Measurements from ENCODE around the gene PEX1. TPM values are rescaled to one million over a fixed set of nuclear protein-coding genes. Genes with fewer than 3 reads are reported as not detected.
"Not testable (repeated sequence)": the region's sequence is repeated elsewhere in the genome, so short reads cannot be mapped to it uniquely, and the experiment has no call there.

Gene PEX1
- total RNA-seq, 4 donors from 2014 or later = 30.6 to 49.5 (median 35.6) TPM

DNA sequence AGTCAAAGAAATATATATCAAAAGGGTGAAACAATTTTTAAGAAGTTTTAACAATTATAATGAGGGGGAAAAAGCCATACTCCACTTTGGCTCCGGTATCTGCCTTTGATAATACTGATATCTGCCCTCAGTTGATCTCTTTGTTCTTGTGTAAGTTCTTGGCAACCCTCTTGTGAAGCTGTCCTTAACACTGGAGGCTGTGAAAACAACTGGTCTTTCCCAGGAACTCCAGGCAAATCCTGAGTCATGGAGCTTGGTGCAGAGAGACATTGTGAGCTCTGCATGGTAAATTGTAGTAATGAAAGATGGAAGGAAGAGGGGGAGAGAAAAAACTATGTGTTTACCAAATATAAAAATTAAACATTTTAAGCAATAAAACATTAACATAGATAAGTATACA lies 38.7 kb downstream of the PEX1 start:
- Histone ChIP-seq H3K36me3 (peaks cover 51 to 56% of the 10 kb centered on the region in 2 donors), H3K27ac (no peak overlapping the region), H3K4me1 (no peaks in the 10 kb centered on the region), H3K9me3 (no peaks in the 10 kb centered on the region), H3K27me3 (no peaks in the 10 kb centered on the region), H3K4me3 (replicated peaks in 1 of 3) (no peak overlapping the region)
- WGBS, 2 donors = 88 to 100% methylated on average over 1 of the region's 1 CpG
- no peak for DNase-seq
- TF ChIP-seq, protein P1, sequence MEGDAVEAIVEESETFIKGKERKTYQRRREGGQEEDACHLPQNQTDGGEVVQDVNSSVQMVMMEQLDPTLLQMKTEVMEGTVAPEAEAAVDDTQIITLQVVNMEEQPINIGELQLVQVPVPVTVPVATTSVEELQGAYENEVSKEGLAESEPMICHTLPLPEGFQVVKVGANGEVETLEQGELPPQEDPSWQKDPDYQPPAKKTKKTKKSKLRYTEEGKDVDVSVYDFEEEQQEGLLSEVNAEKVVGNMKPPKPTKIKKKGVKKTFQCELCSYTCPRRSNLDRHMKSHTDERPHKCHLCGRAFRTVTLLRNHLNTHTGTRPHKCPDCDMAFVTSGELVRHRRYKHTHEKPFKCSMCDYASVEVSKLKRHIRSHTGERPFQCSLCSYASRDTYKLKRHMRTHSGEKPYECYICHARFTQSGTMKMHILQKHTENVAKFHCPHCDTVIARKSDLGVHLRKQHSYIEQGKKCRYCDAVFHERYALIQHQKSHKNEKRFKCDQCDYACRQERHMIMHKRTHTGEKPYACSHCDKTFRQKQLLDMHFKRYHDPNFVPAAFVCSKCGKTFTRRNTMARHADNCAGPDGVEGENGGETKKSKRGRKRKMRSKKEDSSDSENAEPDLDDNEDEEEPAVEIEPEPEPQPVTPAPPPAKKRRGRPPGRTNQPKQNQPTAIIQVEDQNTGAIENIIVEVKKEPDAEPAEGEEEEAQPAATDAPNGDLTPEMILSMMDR (IDR thresholded peaks at IDR 0.05) = no peak
- TF ChIP-seq POLR2A (IDR thresholded peaks at IDR 0.05) = no peak
- intact Hi-C loops (cut with DNase I) = no loop called here

DNA sequence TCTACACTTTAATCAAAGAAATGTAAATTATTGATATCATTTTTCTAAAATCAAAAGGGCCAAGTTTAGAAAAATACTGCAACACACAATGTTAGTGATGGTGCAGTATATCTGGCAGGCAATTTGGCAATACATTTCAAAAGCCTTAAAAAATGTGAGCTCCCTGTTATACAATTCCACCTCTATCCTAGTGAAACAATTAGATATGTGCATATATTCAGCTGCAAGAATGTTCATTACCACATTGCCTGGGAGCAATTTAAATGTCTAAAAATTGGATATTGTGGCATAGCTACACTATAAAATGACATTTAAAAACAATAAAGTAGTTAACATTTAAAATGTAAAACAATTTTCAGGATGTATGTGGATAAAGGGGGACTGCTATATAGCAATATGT lies 40.5 kb downstream of the PEX1 start:
- H3K9me3 ChIP-seq = no peaks in the 10 kb centered on the region
- H3K4me1 ChIP-seq = no peaks in the 10 kb centered on the region
- TF ChIP-seq, protein P1 (IDR thresholded peaks at IDR 0.05) = no peak
- no peak for TF ChIP-seq POLR2A (IDR thresholded peaks at IDR 0.05)
- H3K27me3 ChIP-seq = no peaks in the 10 kb centered on the region
- intact Hi-C loops (cut with DNase I) = no loop called here
- H3K4me3 ChIP-seq (replicated peaks in 1 of 3) = no peak overlapping the region
- H3K27ac ChIP-seq = no peak overlapping the region
- H3K36me3 ChIP-seq = peaks cover 37 to 42% of the 10 kb centered on the region in 2 donors
- no peak for DNase-seq

DNA sequence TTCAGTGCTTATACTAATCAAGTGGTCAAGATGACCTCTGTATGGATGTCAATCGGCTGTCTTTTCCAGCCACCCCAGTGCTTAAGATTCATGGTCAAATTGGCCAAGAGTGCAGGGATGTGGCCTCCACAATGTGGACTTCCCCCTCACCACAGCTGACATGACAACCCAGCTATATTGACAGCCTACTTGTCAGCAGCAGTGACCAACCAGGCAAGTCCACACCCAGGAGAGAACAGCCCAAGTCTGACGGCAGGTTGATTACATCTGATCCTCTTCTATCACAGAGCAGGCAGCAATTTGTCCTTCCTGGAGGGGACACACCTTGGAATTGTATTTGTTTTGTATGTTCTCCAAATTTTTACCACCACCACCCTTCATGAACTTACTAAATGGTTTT lies 42.3 kb downstream of the PEX1 start:
- intact Hi-C loops (cut with DNase I) = no loop called here
- DNase-seq = no peak
- H3K27me3 ChIP-seq = no peaks in the 10 kb centered on the region
- H3K9me3 ChIP-seq = no peaks in the 10 kb centered on the region
- no peaks in the 10 kb centered on the region for H3K4me1 ChIP-seq
- peaks cover 23 to 32% of the 10 kb centered on the region in 2 donors for H3K36me3 ChIP-seq
- H3K27ac ChIP-seq = no peak overlapping the region
- WGBS, 2 donors = 88 to 94% methylated on average over 2 of the region's 2 CpGs
- H3K4me3 ChIP-seq (replicated peaks in 1 of 3) = no peak overlapping the region
- TF ChIP-seq, protein P1 (IDR thresholded peaks at IDR 0.05) = no peak
- no peak for TF ChIP-seq POLR2A (IDR thresholded peaks at IDR 0.05)

DNA sequence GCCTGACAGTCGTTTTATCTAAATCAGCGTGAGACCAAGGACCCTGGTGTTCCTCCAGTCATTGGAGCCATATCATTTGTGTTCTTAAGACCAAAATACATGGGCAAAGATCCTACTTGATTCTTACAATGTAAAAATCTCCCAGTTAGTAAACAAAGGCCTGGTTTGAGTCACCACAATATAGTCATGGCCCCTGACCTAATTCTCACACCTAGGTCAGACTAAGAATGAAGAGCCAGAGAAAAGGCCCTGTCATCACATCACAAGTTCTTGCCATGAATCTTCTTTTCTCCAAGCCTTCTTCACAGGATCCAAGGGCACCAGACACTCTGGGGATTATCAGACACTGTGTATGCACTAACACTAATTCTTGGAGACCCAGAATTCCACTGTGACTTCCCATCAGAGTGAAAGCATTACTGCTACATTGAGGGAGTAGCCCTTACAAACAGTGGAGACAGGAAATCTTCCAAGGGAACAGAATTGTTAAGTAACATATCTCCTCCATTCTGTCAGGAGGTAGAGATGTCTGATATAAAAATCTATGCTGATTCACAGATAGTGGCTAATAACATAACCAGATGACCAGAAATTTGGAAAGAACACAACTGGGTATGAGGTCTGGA lies 42.9 kb downstream of the PEX1 start:
- H3K4me1 ChIP-seq = no peaks in the 10 kb centered on the region
- WGBS, 2 donors = 95 to 98% methylated on average over 2 of the region's 2 CpGs
- no peak for DNase-seq
- no peaks in the 10 kb centered on the region for H3K27me3 ChIP-seq
- peaks cover 20 to 30% of the 10 kb centered on the region in 2 donors for H3K36me3 ChIP-seq
- intact Hi-C loops (cut with DNase I) = no loop called here
- H3K27ac ChIP-seq = no peak overlapping the region
- no peak overlapping the region for H3K4me3 ChIP-seq (replicated peaks in 1 of 3)
- TF ChIP-seq POLR2A (IDR thresholded peaks at IDR 0.05) = no peak
- TF ChIP-seq, protein P1 (IDR thresholded peaks at IDR 0.05) = no peak
- no peaks in the 10 kb centered on the region for H3K9me3 ChIP-seq

DNA sequence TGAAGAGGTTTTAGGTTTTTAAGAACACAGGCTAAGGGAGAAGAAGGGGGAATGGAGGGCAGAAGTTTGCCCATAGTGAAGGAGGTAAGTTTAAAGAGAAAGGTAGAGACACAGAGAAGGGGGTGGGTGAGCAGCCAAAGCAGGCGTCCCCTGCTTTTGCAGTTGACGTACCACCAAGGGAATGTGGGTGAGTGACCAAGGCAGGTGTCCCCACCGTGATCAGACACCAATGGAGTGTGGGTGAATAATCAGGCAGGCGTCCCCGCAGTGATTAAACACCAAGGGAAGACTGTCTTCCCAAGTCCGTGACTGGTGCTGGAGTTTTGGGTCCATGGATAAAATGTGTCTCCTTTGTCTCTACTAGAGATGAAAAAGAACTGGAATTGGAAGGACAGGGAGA lies 44.1 kb downstream of the PEX1 start:
- peaks cover 18 to 19% of the 10 kb centered on the region in 2 donors for H3K36me3 ChIP-seq
- H3K4me1 ChIP-seq; H3K27ac ChIP-seq; H3K9me3 ChIP-seq; DNase-seq; H3K4me3 ChIP-seq (replicated peaks in 1 of 3); H3K27me3 ChIP-seq; intact Hi-C loops (cut with DNase I): not testable (repeated sequence)
- 90 to 94% methylated on average over 6 of the region's 6 CpGs for WGBS, 2 donors

DNA sequence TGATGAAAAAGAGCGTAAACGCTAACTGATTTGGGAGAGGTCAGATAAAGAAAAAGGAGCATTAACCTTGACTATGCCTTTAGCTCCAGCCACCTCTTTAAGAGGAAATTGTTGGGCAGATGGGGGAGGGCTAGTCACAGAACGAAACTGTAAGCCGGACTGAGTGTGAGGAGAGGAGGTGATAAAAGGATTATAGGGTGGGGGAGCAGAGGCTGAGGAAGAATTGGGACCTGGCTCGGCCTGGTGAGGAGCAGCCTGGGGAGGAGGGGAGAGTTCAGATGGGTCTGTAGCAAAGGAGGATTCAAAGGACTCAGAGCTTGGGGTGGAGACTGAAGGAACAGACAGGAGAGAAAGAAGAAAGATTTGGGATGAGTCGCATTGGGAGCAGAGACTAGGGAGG lies 44.7 kb downstream of the PEX1 start:
- peaks cover 13 to 16% of the 10 kb centered on the region in 2 donors for H3K36me3 ChIP-seq
- H3K4me3 ChIP-seq (replicated peaks in 1 of 3); H3K27me3 ChIP-seq; DNase-seq; H3K4me1 ChIP-seq; H3K27ac ChIP-seq; intact Hi-C loops (cut with DNase I); H3K9me3 ChIP-seq: not testable (repeated sequence)
- 76 to 80% methylated on average over 6 of the region's 6 CpGs for WGBS, 2 donors

DNA sequence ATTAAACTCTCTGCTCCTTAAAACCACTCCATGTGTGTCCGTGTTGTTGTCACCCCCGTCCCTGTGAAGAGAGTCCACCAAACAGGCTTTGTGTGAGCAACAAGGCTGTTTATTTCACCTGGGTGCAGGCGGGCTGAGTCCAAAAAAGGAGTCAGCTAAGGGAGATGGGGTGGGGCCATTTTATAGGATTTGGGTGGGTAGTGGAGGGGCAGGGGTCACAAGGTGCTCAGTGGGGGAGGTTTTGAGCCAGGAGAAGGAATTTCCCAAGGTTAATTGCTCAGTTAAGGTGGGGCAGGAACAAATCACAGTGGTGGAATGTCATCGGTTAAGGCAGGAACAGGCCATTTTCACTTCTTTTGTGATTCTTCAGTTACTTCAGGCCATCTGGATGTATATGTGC lies 49.2 kb downstream of the PEX1 start:
- H3K36me3 ChIP-seq; intact Hi-C loops (cut with DNase I); DNase-seq: not testable (repeated sequence)

More for the DNA sequence above, 49.2 kb downstream of the PEX1 start:
- not testable (repeated sequence) for H3K27ac ChIP-seq; H3K4me1 ChIP-seq; H3K9me3 ChIP-seq; H3K4me3 ChIP-seq (replicated peaks in 1 of 3); H3K27me3 ChIP-seq
- 95 to 96% methylated on average over 4 of the region's 4 CpGs for WGBS, 2 donors
